Brain microvascular endothelial cell (primary cell): Measurements from ENCODE around the gene TEKT5.

ENCODE experiments used
- DNase-seq: peaks from one replicate; pipeline ENCODE4 v3.0.0-alpha.2; 2020
- H3K27ac ChIP-seq: fragments of 250-450 bp; sonication (Bioruptor Pico); 2 replicates; pipeline ENCODE4 v1.5.1; 2020; ENCODE audit warnings: mild to moderate bottlenecking, moderate library complexity
- H3K27me3 ChIP-seq: fragments of 250-450 bp; sonication (Bioruptor Pico); replicated peaks from 2 replicates; pipeline ENCODE4 v1.5.1; 2020; ENCODE audit warnings: mild to moderate bottlenecking
- H3K36me3 ChIP-seq: fragments of 250-450 bp; sonication (Bioruptor Pico); replicated peaks from 2 replicates; pipeline ENCODE4 v1.5.1; 2020; ENCODE audit warnings: mild to moderate bottlenecking
- H3K4me3 ChIP-seq: 2 replicates; pipeline ENCODE4 v1.5.1; 2011; ENCODE audit warnings: low read depth, mild to moderate bottlenecking, control low read depth, low read length, moderate library complexity
- CTCF ChIP-seq: IDR thresholded peaks from 2 replicates; pipeline ENCODE4 v1.5.1; 2011; ENCODE audit warnings: low read depth, mild to moderate bottlenecking, moderate library complexity, low read length, control low read depth, inconsistent platforms; ENCODE audit errors: missing control alignments
- in situ Hi-C: cut with HindIII; loops from 2 replicates; pipeline ENCODE4 v1.10.0; 2017; ENCODE audit warnings: low sequenced_read_pairs, low pct_ligation_motif_present

Gene TEKT5

GRCh38 chr16:10661737-10662136 is 33.0 kb downstream of the TEKT5 start:
- no peak for TF ChIP-seq CTCF

GRCh38 chr16:10660950-10661635 is 33.6 kb downstream of the TEKT5 start:
- no peaks in the 10 kb centered on the region for H3K36me3 ChIP-seq
- no peak overlapping the region for H3K27ac ChIP-seq
- no peaks in the 10 kb centered on the region for H3K27me3 ChIP-seq
- no peak for TF ChIP-seq CTCF
- H3K4me3 ChIP-seq, result no peak overlapping the region
- DNase-seq, result no peak
- in situ Hi-C loops, result no loop called here

More at GRCh38 chr16:10661737-10662136, 33.0 kb downstream of the TEKT5 start:
- Histone ChIP-seq H3K36me3 (no peaks in the 10 kb centered on the region), H3K4me3 (no peak overlapping the region), H3K27ac (no peak overlapping the region), H3K27me3 (no peaks in the 10 kb centered on the region)
- no peak for DNase-seq
- in situ Hi-C loops, result no loop called here

GRCh38 chr16:10658943-10659342 is 35.8 kb downstream of the TEKT5 start:
- TF ChIP-seq CTCF, result no peak
- in situ Hi-C loops, result no loop called here
- DNase-seq, result no peak

GRCh38 chr16:10657925-10658324 is 36.8 kb downstream of the TEKT5 start:
- DNase-seq, result no peak
- TF ChIP-seq CTCF, result no peak
- in situ Hi-C loops, result no loop called here
- Histone ChIP-seq H3K36me3 (no peaks in the 10 kb centered on the region), H3K4me3 (no peak overlapping the region), H3K27me3 (no peaks in the 10 kb centered on the region), H3K27ac (no peak overlapping the region)

More at GRCh38 chr16:10658943-10659342, 35.8 kb downstream of the TEKT5 start:
- no peak overlapping the region for H3K4me3 ChIP-seq
- no peak overlapping the region for H3K27ac ChIP-seq
- H3K36me3 ChIP-seq, result no peaks in the 10 kb centered on the region
- H3K27me3 ChIP-seq, result no peaks in the 10 kb centered on the region

GRCh38 chr16:10656618-10657017 is 38.1 kb downstream of the TEKT5 start:
- Histone ChIP-seq H3K27ac (no peak overlapping the region), H3K36me3 (no peaks in the 10 kb centered on the region), H3K4me3 (no peak overlapping the region), H3K27me3 (no peaks in the 10 kb centered on the region)
- no peak for TF ChIP-seq CTCF
- DNase-seq, result no peak
- in situ Hi-C loops, result no loop called here
